CD1c-positive myeloid dendritic cell (primary cell): Measurements from ENCODE around the gene EXD3.
A peak's percentile ranks its signal among the peaks of the same experiment; 100 is the strongest.

Experiments
- DNase-seq: peaks from one replicate; pipeline ENCODE4 v3.0.0-alpha.2; 2016; ENCODE audit errors: extremely low spot score

Gene EXD3

DNA sequence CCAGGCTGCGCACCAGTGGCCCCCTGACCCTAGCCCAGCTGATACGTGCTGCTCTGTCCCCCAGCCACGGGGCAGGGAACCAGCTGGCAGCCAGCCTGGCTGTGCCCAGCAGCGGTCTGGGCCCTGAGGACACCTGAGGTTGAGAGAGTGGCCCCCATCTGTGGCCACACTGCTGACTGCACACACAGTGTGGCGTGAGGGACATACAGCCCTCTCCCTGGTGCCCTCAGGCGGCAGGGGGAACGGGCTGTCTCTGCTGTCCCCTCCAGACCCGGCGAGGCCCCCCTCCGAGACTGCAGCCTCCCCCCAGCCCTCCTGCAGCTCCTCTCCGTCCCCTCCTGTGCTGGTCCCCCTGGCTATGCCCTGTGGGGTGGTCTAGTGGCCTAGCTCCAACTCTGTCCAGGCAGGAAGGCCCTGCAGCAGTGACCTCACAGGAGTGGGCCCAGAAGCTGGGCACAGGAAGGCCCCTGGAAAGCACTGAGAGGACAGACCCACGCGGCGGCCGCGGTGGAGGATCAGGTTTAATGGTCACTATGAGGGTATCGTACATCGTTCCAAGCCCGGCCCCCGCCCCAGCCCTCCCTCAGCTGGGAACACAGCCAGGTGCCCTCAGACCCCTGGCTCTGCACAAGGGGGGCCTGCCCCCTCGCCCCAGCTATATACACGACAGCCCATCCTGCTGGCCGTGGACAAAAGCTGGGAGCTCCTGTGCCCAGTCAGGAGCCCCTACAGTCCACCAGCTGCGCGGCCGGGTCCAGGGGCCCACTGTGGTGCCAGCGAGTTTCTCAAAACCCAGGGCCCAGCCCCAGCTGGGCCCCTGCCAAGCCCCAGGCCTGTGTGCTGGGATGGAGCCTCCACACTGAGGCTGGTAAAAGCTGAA lies 25.0 kb upstream of the EXD3 start:
- no peak for DNase-seq

- peak; percentile 83 for DNase-seq
Observed at GRCh38 chr9:137446851-137447471, 24.0 kb upstream of the EXD3 start.

- no peak for DNase-seq
Observed at GRCh38 chr9:137445930-137446431, 23.0 kb upstream of the EXD3 start.

DNA sequence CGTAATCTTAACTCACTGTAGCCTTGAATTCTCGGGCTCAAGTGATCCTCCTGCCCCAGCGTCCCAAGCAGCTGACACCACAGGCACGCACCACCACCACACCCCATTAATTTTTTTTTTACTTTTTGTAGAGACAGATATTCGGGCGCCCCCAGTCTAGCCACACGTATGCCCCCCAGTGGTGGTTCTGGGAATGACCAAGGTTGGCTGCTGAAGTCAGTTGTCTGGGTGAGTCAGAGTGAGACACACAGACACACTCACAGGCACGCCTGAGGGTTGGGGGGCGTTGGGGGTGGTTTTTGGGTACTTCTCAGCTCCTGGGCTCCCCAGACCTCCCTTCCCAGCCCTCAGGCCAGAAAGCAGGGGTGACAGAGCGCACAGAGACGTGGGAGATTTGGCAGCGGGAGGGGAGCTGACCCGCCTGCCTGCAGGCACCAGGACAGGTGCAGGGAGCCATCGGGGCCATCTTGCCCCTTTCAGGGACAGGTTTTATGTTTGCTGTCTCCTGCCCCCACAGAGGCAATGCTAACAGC lies 22.4 kb upstream of the EXD3 start:
- DNase-seq: peak; percentile 91

DNA sequence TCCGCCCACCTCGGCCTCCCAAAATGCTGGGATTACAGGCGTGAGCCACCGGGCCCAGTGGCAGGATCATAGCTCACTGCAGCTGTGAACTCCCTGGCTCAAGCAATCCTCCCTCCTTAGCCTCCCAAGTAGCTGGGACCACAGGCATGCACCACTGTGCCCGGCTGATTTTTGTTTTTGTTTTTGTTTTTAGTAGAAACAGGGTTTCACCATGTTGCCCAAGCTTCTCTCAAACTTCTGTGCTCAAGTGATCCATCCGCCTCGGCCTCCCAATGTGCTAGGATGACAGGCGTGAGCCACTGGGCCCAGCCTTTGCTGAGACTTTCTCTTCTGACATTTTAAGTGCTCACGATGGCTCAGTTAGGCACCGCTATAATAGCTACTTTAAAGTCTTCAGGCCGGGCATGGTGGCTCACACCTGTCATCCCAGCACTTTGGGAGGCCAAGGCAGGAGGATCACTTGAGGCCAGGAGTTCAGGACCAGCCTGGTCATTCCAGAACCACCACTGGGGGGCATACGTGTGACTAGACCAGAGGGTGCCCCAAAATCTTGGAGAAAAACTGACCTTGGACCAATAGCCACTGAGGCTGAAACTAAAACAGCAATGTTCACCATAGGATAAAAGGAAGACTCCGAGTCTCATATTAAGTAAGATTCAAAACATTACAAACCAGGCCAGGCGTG lies 21.3 kb upstream of the EXD3 start:
- DNase-seq: no peak

DNA sequence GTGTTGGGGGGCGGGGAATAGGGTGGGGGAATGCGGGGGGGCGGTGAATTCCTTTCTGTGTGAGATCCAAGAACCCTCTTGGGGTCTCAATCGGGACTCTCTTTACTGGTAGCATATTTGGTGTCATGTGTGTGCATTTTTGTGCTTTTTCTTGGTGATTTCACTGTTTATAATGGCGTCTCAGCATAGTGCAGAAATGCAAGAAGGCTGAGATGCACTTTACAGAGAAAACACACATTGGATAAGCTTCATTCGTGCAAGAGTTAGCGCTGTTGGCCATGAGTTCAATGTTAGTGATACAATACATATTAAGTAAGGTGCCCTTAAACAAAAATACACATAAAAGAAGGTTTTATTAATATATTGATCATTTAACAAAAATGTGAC lies 19.0 kb upstream of the EXD3 start:
- DNase-seq: no peak

DNA sequence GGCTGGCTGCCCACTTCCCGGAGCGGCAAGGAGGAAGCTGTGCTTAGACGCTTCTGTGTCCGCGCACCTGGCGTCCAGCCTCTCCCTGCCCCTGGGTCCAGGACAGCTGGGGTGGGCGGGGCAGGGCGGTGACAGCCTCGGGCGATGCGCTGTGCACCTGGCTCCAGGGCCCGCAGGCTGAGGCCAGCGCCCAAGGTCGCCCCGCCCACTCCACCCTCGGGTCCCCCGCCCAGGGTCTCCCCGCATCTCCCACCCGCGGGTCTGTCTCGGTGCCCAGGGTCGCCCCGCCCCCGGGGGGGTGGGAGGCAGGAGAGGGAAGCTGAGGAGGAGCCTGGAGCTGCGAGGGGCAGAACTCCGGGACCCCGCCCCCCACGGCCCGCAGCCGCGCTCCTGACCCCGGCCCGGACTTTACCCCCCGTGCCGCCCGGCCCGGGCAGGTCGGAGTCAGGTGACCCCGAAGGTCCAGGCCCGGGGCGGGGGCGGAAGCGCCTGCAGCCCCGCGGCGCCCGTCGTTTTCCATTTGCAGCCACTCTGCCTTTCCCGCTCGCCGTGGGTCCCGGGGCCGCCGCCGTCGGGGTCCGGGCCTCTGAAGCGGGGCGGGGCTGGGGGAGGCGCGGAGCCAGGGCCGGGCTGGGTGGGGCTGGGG lies 18.4 kb upstream of the EXD3 start, which contains the start of gene ENTPD8:
Gene ENTPD8, minus strand, starts transcription at position 69 of the 646 bp plus-strand sequence. CDS start 3,072 bp downstream, outside the sequence.
- no peak for DNase-seq

DNA sequence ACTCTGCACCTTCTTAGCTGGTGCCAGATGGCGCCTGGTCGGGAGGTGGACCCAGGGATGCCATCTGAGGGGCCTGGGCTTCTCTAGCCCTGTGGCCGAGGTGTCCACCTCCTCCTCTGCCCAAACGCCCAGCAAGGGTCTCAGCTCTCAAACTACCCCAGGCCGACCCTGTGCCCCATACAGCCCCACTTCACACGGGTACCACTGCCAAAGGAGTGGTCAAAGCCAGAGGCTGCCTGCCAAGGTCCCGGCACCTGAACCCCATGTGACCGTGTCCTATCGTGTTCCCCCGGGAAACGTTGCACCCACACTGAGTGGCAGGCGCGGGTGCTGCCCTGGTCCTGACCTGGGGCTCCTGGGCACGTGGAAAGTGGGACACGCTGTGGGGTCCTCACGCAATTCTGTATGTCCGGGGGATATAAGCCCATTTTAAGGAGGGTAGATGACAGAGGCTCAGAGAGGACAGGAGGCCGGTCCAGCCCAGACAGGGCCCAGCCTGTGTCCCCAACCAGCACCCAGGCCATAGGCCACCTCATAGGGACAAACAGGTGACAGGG lies 16.3 kb upstream of the EXD3 start:
- no peak for DNase-seq

DNA sequence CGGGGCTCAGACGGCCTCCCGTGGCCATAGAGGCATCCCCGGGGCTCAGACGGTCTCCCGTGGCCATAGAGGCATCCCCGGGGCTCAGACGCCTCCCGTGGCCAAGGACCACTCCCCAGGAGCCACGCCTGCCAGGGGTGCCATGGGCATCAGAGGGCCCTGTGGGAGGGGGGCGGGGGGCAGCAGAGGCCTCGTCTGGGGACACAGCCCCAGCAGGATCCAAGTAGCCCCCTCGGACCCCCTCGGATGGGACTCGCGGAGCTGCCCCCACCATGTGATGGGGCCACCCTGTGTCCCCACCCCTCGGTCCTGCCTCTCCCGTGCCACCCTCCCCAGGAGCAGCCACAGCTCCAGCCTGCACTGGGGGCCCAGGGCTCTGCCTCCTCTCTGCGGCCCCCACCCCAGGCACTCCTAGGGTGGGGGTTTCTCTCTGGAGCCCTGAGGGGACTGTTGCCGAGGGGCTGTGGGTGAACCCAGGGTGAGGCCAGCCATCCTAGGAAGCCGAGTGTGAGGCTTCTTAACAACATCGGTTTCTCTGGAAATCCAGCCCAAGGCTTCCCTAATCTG lies 15.7 kb upstream of the EXD3 start:
- no peak for DNase-seq

GRCh38 chr9:137437691-137438590 lies 15.0 kb upstream of the EXD3 start:
- DNase-seq: no peak

DNA sequence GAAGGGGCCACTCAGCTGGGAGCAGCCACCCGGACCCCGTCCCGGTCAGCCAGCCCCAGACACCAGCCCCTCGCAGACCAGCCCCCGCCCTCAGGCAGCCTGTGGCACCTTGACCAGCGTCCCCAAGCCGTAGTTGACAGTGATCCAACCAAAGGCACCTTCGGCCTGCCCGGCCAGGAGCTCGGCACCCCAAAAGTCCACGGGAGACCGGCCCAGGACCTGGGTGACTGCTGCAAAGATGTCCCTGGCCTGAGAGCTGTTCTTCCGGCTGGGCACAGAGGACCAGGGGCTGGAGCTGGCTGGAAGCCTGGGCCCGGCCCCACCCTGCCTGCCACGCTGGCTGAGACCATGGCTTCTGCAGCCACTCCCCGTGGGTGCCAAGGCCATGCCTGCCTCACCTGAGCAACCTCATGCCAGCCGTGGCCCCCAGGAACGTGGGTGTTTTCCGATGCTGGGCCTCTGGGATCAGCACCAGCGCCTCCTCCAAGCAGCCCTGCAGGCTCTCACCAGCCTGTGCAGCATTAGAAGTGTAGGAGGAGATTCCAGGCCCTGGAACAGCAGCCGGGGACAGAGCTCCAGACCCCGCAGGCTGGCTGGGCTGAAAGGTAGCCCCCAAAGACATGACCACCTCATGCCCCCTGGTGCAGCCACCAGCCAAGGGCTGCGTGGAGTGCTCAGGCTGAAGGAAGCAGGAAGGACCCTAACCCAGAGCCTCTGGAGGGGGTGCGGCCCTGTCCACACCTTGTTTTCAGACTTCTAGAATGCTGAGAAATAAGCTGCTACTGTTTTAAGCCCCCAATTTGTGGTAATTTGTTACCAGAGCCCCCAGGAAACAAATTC lies 14.0 kb upstream of the EXD3 start:
- no peak for DNase-seq

DNA sequence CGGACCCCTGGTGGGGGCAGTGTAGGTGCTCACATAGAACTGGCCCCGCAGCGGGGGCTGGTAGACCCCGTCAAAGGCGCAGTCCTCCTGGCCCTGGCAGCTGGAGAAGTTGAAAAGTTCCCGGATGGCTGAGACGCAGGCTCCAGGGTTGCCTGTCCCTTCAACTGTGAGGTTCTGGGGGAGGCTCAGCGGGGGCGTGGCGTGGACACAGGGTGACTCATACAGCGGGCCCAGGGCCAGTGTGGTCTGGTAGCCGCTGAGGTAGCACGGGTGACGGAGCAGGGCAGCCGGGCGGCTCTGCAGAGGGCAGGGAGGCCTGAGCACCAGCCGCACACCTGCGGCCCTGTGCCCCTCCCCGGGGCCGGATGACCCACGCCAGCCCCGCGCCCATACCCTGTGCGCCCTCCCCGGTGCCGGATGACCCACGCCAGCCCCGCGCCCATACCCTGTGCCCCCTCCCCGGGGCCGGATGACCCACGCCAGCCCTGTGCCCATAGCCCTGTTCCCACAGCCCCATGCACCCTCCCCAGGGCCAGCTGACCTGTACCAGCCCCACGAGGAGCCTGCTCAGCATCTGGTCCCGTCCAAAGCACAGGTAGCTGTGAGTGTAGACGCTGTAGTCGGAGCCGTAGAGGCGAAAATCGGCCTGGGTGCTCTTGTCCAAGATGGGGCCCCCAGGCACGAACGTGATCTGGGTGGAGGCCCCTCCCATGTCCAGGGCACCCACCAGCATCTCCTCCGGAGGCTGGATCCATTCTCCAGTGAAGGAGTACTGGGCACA lies 13.2 kb upstream of the EXD3 start:
- peak; percentile 64 for DNase-seq

DNA sequence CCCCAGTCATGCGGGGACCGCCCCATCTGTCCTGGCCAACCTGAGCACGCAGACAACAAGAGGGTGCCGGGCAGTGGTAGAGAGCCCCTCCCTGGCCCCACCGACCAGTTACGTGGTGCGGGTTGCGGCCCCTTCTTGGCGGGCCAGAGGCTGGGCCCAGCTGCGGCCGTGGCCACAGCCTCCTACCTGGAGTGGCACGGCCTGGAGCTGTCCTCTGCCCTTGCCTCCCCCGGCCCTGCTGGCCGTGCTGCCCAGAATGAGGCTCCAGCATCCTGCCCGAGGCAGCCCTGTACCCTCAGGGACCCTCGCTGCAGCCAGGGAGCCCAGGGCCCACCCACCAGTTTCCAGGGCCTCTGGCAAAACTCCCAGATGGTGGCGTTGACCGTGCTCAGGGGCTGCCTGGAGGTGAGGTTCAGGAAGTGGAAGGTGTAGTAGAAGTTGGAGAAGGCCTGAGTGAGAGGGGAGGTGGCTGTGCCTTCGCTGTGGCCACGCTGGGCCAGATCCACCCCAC lies 12.5 kb upstream of the EXD3 start:
- no peak for DNase-seq

- DNase-seq: peak; percentile 15
Observed at GRCh38 chr9:137434498-137435380, 11.8 kb upstream of the EXD3 start.

GRCh38 chr9:137433916-137434431 lies 11.0 kb upstream of the EXD3 start:
- no peak for DNase-seq

GRCh38 chr9:137433349-137433915 lies 10.5 kb upstream of the EXD3 start:
- no peak for DNase-seq
